Endothelial cell of umbilical vein (primary cell): ENCODE measurements around the gene MBTD1. TPM values are rescaled to one million over a fixed set of nuclear protein-coding genes. Genes with fewer than 3 reads are reported as not detected.

Source experiments
- BruUV-seq: library from RNA; stranded (reverse); fragments of 400-500 nt; replicated peaks from 2 replicates; lab custom pipeline; 2021; lab: Mats Ljungman, UMichigan
- CTCF ChIA-PET: fragments of 300-600, 350-600 bp; sonication (Branson Sonifier 250); formaldehyde crosslinking; loops from one replicate; lab custom pipeline; 2021; ENCODE audit warnings: antibody characterized with exemption, inconsistent platforms; lab: Charles Lee
- POLR2A ChIA-PET: fragments of 300-600, 350-600 bp; sonication (Branson Sonifier 250); formaldehyde crosslinking; loops from one replicate; lab custom pipeline; 2021; ENCODE audit warnings: antibody characterized with exemption, inconsistent platforms; lab: Charles Lee
- DNase-seq: peaks from one replicate; pipeline ENCODE4 v3.0.0-alpha.2; 2011; ENCODE audit warnings: low read depth, low spot score
- FAIRE-seq: peaks from 2 replicates; lab custom pipeline; 2011; peaks lifted over from hg19 to GRCh38; lab: Jason Lieb, UNC
- H2AFZ ChIP-seq: 2 replicates; pipeline ENCODE4 v1.6.0; 2012; ENCODE audit warnings: low read depth, low read length, control low read depth, inconsistent platforms
- H3K27ac ChIP-seq: 2 replicates; pipeline ENCODE4 v1.5.1; 2011; ENCODE audit warnings: low read depth, mild to moderate bottlenecking, control low read depth, low read length, moderate library complexity; ENCODE audit not compliant: insufficient read depth
- H3K27me3 ChIP-seq, 2 experiments: 2 replicates each; pipeline versions ENCODE4 v1.6.0 to v1.6.1; 2011; ENCODE audit warnings: low read length in 2 of 2, mixed read lengths in 1 of 2; ENCODE audit not compliant: control insufficient read depth in 2 of 2, insufficient read depth in 2 of 2
- H3K36me3 ChIP-seq, 2 experiments: 2 replicates in 1 of 2; 3 replicates in 1 of 2; pipeline ENCODE4 v1.5.1; 2011; ENCODE audit warnings: low read length in 2 of 2, mild to moderate bottlenecking in 1 of 2, moderate library complexity in 1 of 2; ENCODE audit not compliant: control insufficient read depth in 2 of 2, insufficient read depth in 2 of 2; ENCODE audit errors: extremely low read depth in 1 of 2
- H3K4me1 ChIP-seq: 3 replicates; pipeline ENCODE4 v1.5.1; 2011; ENCODE audit warnings: mild to moderate bottlenecking, low read length; ENCODE audit not compliant: control insufficient read depth, insufficient read depth; ENCODE audit errors: extremely low read depth
- H3K4me2 ChIP-seq: 2 replicates; pipeline ENCODE4 v1.6.1; 2011; ENCODE audit warnings: low read length, control low read depth, mixed read lengths; ENCODE audit not compliant: insufficient read depth
- H3K4me3 ChIP-seq, 3 experiments: fragments of 200-600 bp in 1 of 3; sonication (generic), shearing (Covaris generic) in 1 of 3; replicated peaks in 1 of 3; 2 replicates each; pipeline ENCODE4 v1.5.1; 2011 to 2016; ENCODE audit warnings: control low read depth in 3 of 3, low read length in 3 of 3, mild to moderate bottlenecking in 2 of 3, inconsistent platforms in 1 of 3, low read depth in 1 of 3, moderate library complexity in 1 of 3; ENCODE audit not compliant: insufficient read depth in 1 of 3
- H3K79me2 ChIP-seq: 2 replicates; pipeline ENCODE4 v1.6.0; 2012; ENCODE audit warnings: low read length, inconsistent platforms; ENCODE audit not compliant: control insufficient read depth, insufficient read depth
- H3K9ac ChIP-seq: replicated peaks from 2 replicates; pipeline ENCODE3; 2011; ENCODE audit warnings: low read length, control low read depth; ENCODE audit not compliant: insufficient read depth; ENCODE audit errors: extremely low read depth
- H3K9me1 ChIP-seq: replicated peaks from 3 replicates; pipeline ENCODE4 v1.6.0; 2011; ENCODE audit warnings: mild to moderate bottlenecking, low read length; ENCODE audit not compliant: control insufficient read depth, insufficient read depth; ENCODE audit errors: extremely low read depth
- H3K9me3 ChIP-seq: replicated peaks from 2 replicates; pipeline ENCODE4 v1.5.1; 2012; ENCODE audit warnings: low read length, inconsistent platforms; ENCODE audit not compliant: control insufficient read depth, insufficient read depth
- H4K20me1 ChIP-seq: replicated peaks from 2 replicates; pipeline ENCODE3; 2011; ENCODE audit warnings: mild to moderate bottlenecking, low read length; ENCODE audit not compliant: control insufficient read depth, insufficient read depth; ENCODE audit errors: extremely low read depth
- CTCF ChIP-seq, 2 donors: IDR thresholded peaks; 1 replicate in 1 of 2; 2 replicates in 1 of 2; pipeline ENCODE4 v1.5.1; 2011; ENCODE audit warnings: low read length in 2 of 2, mild to moderate bottlenecking in 2 of 2, moderate library complexity in 2 of 2, control low read depth in 1 of 2, inconsistent platforms in 1 of 2, low read depth in 1 of 2; ENCODE audit not compliant: insufficient read depth in 1 of 2; ENCODE audit errors: extremely low read depth in 1 of 2
- EZH2 ChIP-seq: IDR thresholded peaks from 2 replicates; pipeline ENCODE4 v1.6.1; 2012; ENCODE audit warnings: borderline replicate concordance, low read depth, mild to moderate bottlenecking, moderate library complexity, low read length, inconsistent platforms; ENCODE audit not compliant: severe bottlenecking
- FOS ChIP-seq: IDR thresholded peaks from 2 replicates; pipeline ENCODE4 v1.6.1; 2011; ENCODE audit warnings: mild to moderate bottlenecking, low read length, moderate library complexity, borderline replicate concordance; ENCODE audit not compliant: insufficient read depth
- GATA2 ChIP-seq: IDR thresholded peaks from 2 replicates; pipeline ENCODE4 v1.7.0; 2011; ENCODE audit warnings: low read depth, mild to moderate bottlenecking, moderate library complexity, mixed read lengths, low read length; ENCODE audit not compliant: insufficient read length, insufficient read depth
- JUN ChIP-seq: IDR thresholded peaks from 2 replicates; pipeline ENCODE4 v1.6.1; 2011; ENCODE audit warnings: borderline replicate concordance, low read depth; ENCODE audit not compliant: insufficient read length, insufficient read depth
- MAX ChIP-seq: IDR thresholded peaks from 2 replicates; pipeline ENCODE4 v1.6.1; 2011; ENCODE audit not compliant: insufficient read depth, insufficient read length
- MYC ChIP-seq: IDR thresholded peaks from one replicate; pipeline ENCODE4 v1.6.1; 2011; ENCODE audit warnings: mild to moderate bottlenecking, low read depth, low read length
- POLR2A ChIP-seq: IDR thresholded peaks from 2 replicates; pipeline ENCODE4 v1.6.1; 2012; ENCODE audit warnings: low read depth, mild to moderate bottlenecking, control low read depth, low read length
- POLR2AphosphoS5 ChIP-seq: IDR thresholded peaks from 2 replicates; pipeline ENCODE4 v1.6.1; 2012; ENCODE audit warnings: low read depth, mild to moderate bottlenecking, control low read depth, low read length, moderate library complexity; ENCODE audit not compliant: insufficient read depth
- dilution Hi-C: fragments of 300-500 bp; cut with MboI; formaldehyde crosslinking; loops from one replicate; pipeline ENCODE4 v1.15.0; 2019; ENCODE audit warnings: low sequenced_read_pairs; ENCODE audit not compliant: extremely low pct_ligation_motif_present
- intact Hi-C: fragments of 100-400 bp; cut with micrococcal nuclease; formaldehyde crosslinking; loops from one replicate; pipeline ENCODE4 v1.10.0; 2022
- polyA plus RNA-seq, 4 experiments: library from polyadenylated mRNA; depleted of rRNA in 3 of 4; stranded (reverse) in 3 of 4; unstranded in 1 of 4; fragments of >200 nt; gene quantifications; 2 replicates each; pipeline versions ENCODE4 v1.2.1 to v1.2.3, GENCODE V29; 2011 to 2012; ENCODE audit warnings: missing spikeins in 1 of 4
- total RNA-seq: library from RNA; stranded (reverse); gene quantifications from 2 replicates; pipeline ENCODE4 v1.2.3, GENCODE V29; 2021

Gene MBTD1
- total and polyA plus RNA-seq, 2 donors (not counting 3 experiments of a cell fraction or from before 2014, with no cell fraction given), result 4.8 to 14.0 TPM

- Histone ChIP-seq H3K4me2 (no peak overlapping the region), H3K9ac (no peak overlapping the region), H3K27ac (no peak overlapping the region), H3K36me3 (no peaks in the 10 kb centered on the region), H3K9me3 (no peaks in the 10 kb centered on the region), H3K27me3 (no peaks in the 10 kb centered on the region), H3K4me3 (no peak overlapping the region), H2AFZ (no peak overlapping the region), H3K4me1 (peaks cover 10% of the 10 kb centered on the region), H4K20me1 (peaks cover 8% of the 10 kb centered on the region), H3K79me2 (peaks cover 25% of the 10 kb centered on the region), H3K9me1 (no peaks in the 10 kb centered on the region)
- no peak for FAIRE-seq
- intact Hi-C loops (no loop called here), dilution Hi-C loops (no loop called here)
- ChIA-PET POLR2A (no interaction called here), CTCF (no interaction called here)
- no peak for DNase-seq
- no TSS peak for BruUV-seq
- no peak for TF ChIP-seq POLR2AphosphoS5
- TF ChIP-seq POLR2A, result no peak
- no peak for TF ChIP-seq EZH2
- no peak for TF ChIP-seq MAX
- TF ChIP-seq GATA2, result no peak
- TF ChIP-seq FOS, result no peak
- TF ChIP-seq MYC, result no peak
- TF ChIP-seq JUN, result no peak
Measured at GRCh38 chr17:51234162-51234561, 25.7 kb downstream of the MBTD1 start.

- POLR2A ChIA-PET, result no interaction called here
- H3K27me3 ChIP-seq, result no peaks in the 10 kb centered on the region
- H3K9me3 ChIP-seq, result no peaks in the 10 kb centered on the region
- intact Hi-C loops (no loop called here), dilution Hi-C loops (no loop called here)
- H3K9ac ChIP-seq, result no peak overlapping the region
- no peak for FAIRE-seq
- no peak overlapping the region for H3K27ac ChIP-seq
- DNase-seq, result no peak
- H3K36me3 ChIP-seq, result no peaks in the 10 kb centered on the region
- H2AFZ ChIP-seq, result no peak overlapping the region
- no peak overlapping the region for H3K4me2 ChIP-seq
- H3K4me1 ChIP-seq, result no peaks in the 10 kb centered on the region
- no peaks in the 10 kb centered on the region for H3K9me1 ChIP-seq
- H3K4me3 ChIP-seq, result no peak overlapping the region
- H4K20me1 ChIP-seq, result peaks cover 10% of the 10 kb centered on the region
- H3K79me2 ChIP-seq, result peaks cover 23% of the 10 kb centered on the region
- no peak for TF ChIP-seq CTCF (IDR thresholded peaks at IDR 0.05; ENCODE audit: extremely low read depth in 1 of 2, insufficient read depth in 1 of 2, low read depth in 1 of 2, low read length in 2 of 2)
- TF ChIP-seq POLR2A, result no peak
- no peak for TF ChIP-seq MYC
- no peak for TF ChIP-seq MAX
- no peak for TF ChIP-seq GATA2
- no peak for TF ChIP-seq JUN
- TF ChIP-seq FOS, result no peak
- no peak for TF ChIP-seq POLR2AphosphoS5
- no peak for TF ChIP-seq EZH2
- no TSS peak for BruUV-seq
- CTCF ChIA-PET, result no interaction called here
Measured at GRCh38 chr17:51231999-51232398, 27.9 kb downstream of the MBTD1 start.
